HL-60 (cell line): Measurements from ENCODE around the gene MAGI2.

Experiments
- DNase-seq, 2 experiments: peaks; one replicate each; pipeline ENCODE4 v3.0.0-alpha.2; 2010 to 2020; ENCODE audit warnings: low read depth in 1 of 2, low spot score in 1 of 2
- H3K27ac ChIP-seq: fragments of 250-450 bp; sonication (Bioruptor Pico); replicated peaks from 2 replicates; pipeline ENCODE4 v1.5.1; 2020; ENCODE audit warnings: mild to moderate bottlenecking, moderate library complexity
- H3K27me3 ChIP-seq: fragments of 250-450 bp; sonication (Bioruptor Pico); 2 replicates; pipeline ENCODE4 v1.5.1; 2021; ENCODE audit warnings: mild to moderate bottlenecking, moderate library complexity; ENCODE audit not compliant: insufficient read depth, poor library complexity, severe bottlenecking
- H3K4me3 ChIP-seq: replicated peaks from 2 replicates; pipeline ENCODE4 v1.5.1; 2011; ENCODE audit warnings: mild to moderate bottlenecking, control low read depth, low read length; ENCODE audit not compliant: insufficient read depth
- GABPA ChIP-seq: IDR thresholded peaks from 2 replicates; pipeline ENCODE4 v1.6.1; 2012; ENCODE audit warnings: low read depth
- POLR2AphosphoS5 ChIP-seq: IDR thresholded peaks from 2 replicates; pipeline ENCODE4 v1.6.1; 2012; ENCODE audit warnings: low read depth
- SPI1 ChIP-seq: IDR thresholded peaks from 2 replicates; pipeline ENCODE4 v1.6.1; 2012; ENCODE audit warnings: low read depth, mild to moderate bottlenecking, borderline replicate concordance
- TF ChIP-seq, protein P1 (sequence below): IDR thresholded peaks from 2 replicates; pipeline ENCODE4 v1.6.1; 2012; ENCODE audit warnings: low read depth; ENCODE audit not compliant: insufficient replicate concordance
- TF ChIP-seq, protein P2 (sequence below): IDR thresholded peaks from one replicate; pipeline ENCODE4 v1.5.1; 2011; ENCODE audit warnings: low read length, control low read depth, inconsistent platforms; ENCODE audit not compliant: insufficient read depth

MAGI2 gene

DNA sequence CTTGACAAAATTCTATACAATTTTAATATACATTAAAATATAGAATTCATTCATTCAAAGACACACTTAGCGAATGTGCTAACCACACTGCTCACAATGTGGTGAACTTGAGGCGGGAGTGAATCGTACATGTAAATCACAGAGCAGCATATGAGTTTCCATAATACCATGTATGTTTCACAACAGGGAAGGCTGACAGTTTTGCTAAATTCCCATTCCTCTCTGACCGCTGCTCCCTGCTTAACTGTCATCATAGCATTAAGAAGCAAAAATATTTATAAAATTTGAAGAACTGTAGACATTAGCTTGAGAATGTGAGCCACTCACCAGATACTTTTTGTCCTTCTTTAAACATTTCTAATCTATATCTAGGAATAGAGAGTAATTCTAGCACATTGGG lies 763.3 kb downstream of the MAGI2 start:
- Histone ChIP-seq H3K4me3 (no peak overlapping the region), H3K27ac (no peak overlapping the region), H3K27me3 (no peaks in the 10 kb centered on the region)
- no peak for TF ChIP-seq SPI1
- no peak for TF ChIP-seq GABPA
- TF ChIP-seq, protein P1, sequence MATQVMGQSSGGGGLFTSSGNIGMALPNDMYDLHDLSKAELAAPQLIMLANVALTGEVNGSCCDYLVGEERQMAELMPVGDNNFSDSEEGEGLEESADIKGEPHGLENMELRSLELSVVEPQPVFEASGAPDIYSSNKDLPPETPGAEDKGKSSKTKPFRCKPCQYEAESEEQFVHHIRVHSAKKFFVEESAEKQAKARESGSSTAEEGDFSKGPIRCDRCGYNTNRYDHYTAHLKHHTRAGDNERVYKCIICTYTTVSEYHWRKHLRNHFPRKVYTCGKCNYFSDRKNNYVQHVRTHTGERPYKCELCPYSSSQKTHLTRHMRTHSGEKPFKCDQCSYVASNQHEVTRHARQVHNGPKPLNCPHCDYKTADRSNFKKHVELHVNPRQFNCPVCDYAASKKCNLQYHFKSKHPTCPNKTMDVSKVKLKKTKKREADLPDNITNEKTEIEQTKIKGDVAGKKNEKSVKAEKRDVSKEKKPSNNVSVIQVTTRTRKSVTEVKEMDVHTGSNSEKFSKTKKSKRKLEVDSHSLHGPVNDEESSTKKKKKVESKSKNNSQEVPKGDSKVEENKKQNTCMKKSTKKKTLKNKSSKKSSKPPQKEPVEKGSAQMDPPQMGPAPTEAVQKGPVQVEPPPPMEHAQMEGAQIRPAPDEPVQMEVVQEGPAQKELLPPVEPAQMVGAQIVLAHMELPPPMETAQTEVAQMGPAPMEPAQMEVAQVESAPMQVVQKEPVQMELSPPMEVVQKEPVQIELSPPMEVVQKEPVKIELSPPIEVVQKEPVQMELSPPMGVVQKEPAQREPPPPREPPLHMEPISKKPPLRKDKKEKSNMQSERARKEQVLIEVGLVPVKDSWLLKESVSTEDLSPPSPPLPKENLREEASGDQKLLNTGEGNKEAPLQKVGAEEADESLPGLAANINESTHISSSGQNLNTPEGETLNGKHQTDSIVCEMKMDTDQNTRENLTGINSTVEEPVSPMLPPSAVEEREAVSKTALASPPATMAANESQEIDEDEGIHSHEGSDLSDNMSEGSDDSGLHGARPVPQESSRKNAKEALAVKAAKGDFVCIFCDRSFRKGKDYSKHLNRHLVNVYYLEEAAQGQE, result no peak
- TF ChIP-seq, protein P2, sequence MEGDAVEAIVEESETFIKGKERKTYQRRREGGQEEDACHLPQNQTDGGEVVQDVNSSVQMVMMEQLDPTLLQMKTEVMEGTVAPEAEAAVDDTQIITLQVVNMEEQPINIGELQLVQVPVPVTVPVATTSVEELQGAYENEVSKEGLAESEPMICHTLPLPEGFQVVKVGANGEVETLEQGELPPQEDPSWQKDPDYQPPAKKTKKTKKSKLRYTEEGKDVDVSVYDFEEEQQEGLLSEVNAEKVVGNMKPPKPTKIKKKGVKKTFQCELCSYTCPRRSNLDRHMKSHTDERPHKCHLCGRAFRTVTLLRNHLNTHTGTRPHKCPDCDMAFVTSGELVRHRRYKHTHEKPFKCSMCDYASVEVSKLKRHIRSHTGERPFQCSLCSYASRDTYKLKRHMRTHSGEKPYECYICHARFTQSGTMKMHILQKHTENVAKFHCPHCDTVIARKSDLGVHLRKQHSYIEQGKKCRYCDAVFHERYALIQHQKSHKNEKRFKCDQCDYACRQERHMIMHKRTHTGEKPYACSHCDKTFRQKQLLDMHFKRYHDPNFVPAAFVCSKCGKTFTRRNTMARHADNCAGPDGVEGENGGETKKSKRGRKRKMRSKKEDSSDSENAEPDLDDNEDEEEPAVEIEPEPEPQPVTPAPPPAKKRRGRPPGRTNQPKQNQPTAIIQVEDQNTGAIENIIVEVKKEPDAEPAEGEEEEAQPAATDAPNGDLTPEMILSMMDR, result no peak
- no peak for TF ChIP-seq POLR2AphosphoS5
- DNase-seq, result no peak

DNA sequence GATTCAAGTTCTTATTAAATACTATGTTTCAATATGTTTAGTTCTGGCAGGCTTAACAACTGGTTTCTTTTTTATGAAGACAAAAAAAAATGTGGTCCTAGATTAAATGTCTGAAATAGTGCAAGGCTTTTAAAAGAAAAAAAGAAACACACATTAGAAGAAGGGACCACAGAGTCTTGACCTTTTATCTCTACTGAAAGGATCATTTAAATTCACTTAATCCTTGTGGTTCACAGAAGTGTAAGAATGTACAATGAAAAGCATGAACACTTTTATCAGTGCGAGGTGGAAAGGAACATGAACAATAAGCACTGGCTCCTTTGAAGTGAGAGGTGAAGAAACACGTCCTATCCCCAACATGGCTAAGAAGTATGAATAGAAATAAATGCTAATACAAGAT lies 765.1 kb downstream of the MAGI2 start:
- DNase-seq, result no peak
- Histone ChIP-seq H3K27ac (no peak overlapping the region), H3K4me3 (no peak overlapping the region), H3K27me3 (no peaks in the 10 kb centered on the region)
- TF ChIP-seq GABPA, result no peak
- TF ChIP-seq POLR2AphosphoS5, result no peak
- TF ChIP-seq, protein P2, result no peak
- TF ChIP-seq, protein P1, result no peak
- TF ChIP-seq SPI1, result no peak

DNA sequence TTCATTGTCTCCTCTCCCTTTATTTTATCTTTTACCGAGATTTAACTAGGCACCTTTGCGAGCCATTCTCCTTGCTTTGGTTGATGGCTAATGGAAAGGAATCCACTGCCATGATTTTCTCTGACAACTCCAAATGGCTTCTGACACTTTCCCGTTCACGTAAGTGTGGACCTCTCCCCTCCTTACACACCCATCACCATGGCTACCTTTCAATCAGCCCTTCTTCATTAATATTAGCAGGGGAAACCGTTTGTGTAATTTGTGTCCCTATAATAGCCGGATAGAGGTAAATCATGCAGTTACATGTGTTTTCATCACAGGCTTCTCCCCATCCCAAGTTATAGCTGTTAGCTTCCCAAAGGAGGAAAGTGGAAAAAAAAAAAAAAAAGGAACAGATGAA lies 767.3 kb downstream of the MAGI2 start:
- TF ChIP-seq, protein P2, result no peak
- TF ChIP-seq, protein P1, result no peak
- TF ChIP-seq POLR2AphosphoS5 (no peak), SPI1 (no peak), GABPA (no peak)
- H3K27ac ChIP-seq, result no peak overlapping the region
- no peak for DNase-seq
- no peak overlapping the region for H3K4me3 ChIP-seq
- no peaks in the 10 kb centered on the region for H3K27me3 ChIP-seq
